GM12878 (cell line): Measurements from ENCODE around the gene PAQR7. TPM values are rescaled to one million over a fixed set of nuclear protein-coding genes. Genes with fewer than 3 reads are reported as not detected.

ENCODE experiments used
- ATAC-seq: fragments of 200-7000 bp; cut with Tn5 transposase; 3 replicates; pipeline ENCODE4 v1.9.1; 2020; ENCODE audit warnings: mild to moderate bottlenecking, moderate library complexity
- BruUV-seq: library from RNA; stranded (reverse); fragments of 400-500 nt; replicated peaks from 2 replicates; lab custom pipeline; 2021; lab: Mats Ljungman, UMichigan
- CTCF ChIA-PET: fragments of 300-600 bp; sonication (Branson Sonifier 250); formaldehyde crosslinking; extraction: SDS; loops from one replicate; lab custom pipeline; 2021; ENCODE audit warnings: inconsistent platforms; lab: Yijun Ruan, JAX
- POLR2A ChIA-PET: fragments of 350-600 bp; formaldehyde crosslinking; extraction: SDS; loops from one replicate; lab custom pipeline; 2021; ENCODE audit warnings: inconsistent platforms; lab: Charles Lee
- RAD21 ChIA-PET: fragments of 300-600 bp; sonication (Branson Sonifier 250); formaldehyde crosslinking; loops from one replicate; lab custom pipeline; 2023; ENCODE audit warnings: antibody characterized with exemption; ENCODE audit not compliant: unreplicated experiment; lab: Charles Lee
- SMC1A ChIA-PET: fragments of 300-600 bp; sonication (Branson Sonifier 250); formaldehyde crosslinking; loops from one replicate; lab custom pipeline; 2023; ENCODE audit not compliant: unreplicated experiment, uncharacterized antibody; lab: Charles Lee
- DNase-seq: peaks from one replicate; pipeline ENCODE4 v3.0.0-alpha.2; 2011; ENCODE audit warnings: low read depth, low spot score
- FAIRE-seq: peaks from 3 replicates; lab custom pipeline; 2011; peaks lifted over from hg19 to GRCh38; lab: Jason Lieb, UNC
- H2AFZ ChIP-seq: 2 replicates; pipeline ENCODE4 v1.6.0; 2011; ENCODE audit warnings: low read depth, low read length, control low read depth; ENCODE audit not compliant: control insufficient read depth
- H3K27ac ChIP-seq: 2 replicates; pipeline ENCODE4 v1.5.1; 2011; ENCODE audit warnings: control low read depth; ENCODE audit not compliant: control insufficient read depth, insufficient read depth
- H3K27me3 ChIP-seq, 2 experiments: replicated peaks in 1 of 2; 2 replicates each; pipeline versions ENCODE4 v1.6.0 to v1.6.1; 2011; ENCODE audit warnings: low read length in 1 of 2; ENCODE audit not compliant: control insufficient read depth in 2 of 2, insufficient read depth in 2 of 2
- H3K36me3 ChIP-seq, 2 experiments: 2 replicates each; pipeline ENCODE4 v1.5.1; 2011; ENCODE audit warnings: low read length in 1 of 2; ENCODE audit not compliant: control insufficient read depth in 2 of 2, insufficient read depth in 2 of 2
- H3K4me1 ChIP-seq: 2 replicates; pipeline ENCODE4 v1.6.1; 2011; ENCODE audit warnings: mild to moderate bottlenecking, low read length, moderate library complexity, mixed read lengths; ENCODE audit not compliant: control insufficient read depth, insufficient read depth
- H3K4me2 ChIP-seq: 2 replicates; pipeline ENCODE4 v1.6.0; 2011; ENCODE audit warnings: control low read depth; ENCODE audit not compliant: control insufficient read depth, insufficient read depth
- H3K4me3 ChIP-seq: fragments of 200-600 bp; sonication (generic); 2 replicates; pipeline ENCODE4 v1.5.1; 2016
- H3K79me2 ChIP-seq: 2 replicates; pipeline ENCODE4 v1.6.0; 2011; ENCODE audit warnings: low read length; ENCODE audit not compliant: control insufficient read depth, insufficient read depth
- H3K9ac ChIP-seq: 2 replicates; pipeline ENCODE4 v1.8.0; 2011; ENCODE audit warnings: low read length, control low read depth, mixed read lengths; ENCODE audit not compliant: control insufficient read depth, insufficient read depth
- H3K9me3 ChIP-seq: replicated peaks from 3 replicates; pipeline ENCODE4 v1.5.1; 2011; ENCODE audit warnings: mild to moderate bottlenecking, low read length; ENCODE audit not compliant: control insufficient read depth, insufficient read depth
- H4K20me1 ChIP-seq: 2 replicates; pipeline ENCODE4 v1.6.0; 2011; ENCODE audit not compliant: control insufficient read depth, insufficient read depth
- EED ChIP-seq: sonication (generic); IDR thresholded peaks from 2 replicates; pipeline ENCODE4 v1.6.1; 2016; ENCODE audit warnings: antibody characterized with exemption, low read depth
- FOS ChIP-seq: IDR thresholded peaks from 3 replicates; pipeline ENCODE4 v1.6.1; 2011; ENCODE audit warnings: borderline replicate concordance; ENCODE audit not compliant: insufficient read length; ENCODE audit errors: extremely low read depth
- NBN ChIP-seq: fragments of 450-650 bp; IDR thresholded peaks from 2 replicates; pipeline ENCODE4 v1.6.1; 2016
- RAD51 ChIP-seq: fragments of 450-650 bp; IDR thresholded peaks from 2 replicates; pipeline ENCODE4 v1.6.1; 2016; ENCODE audit warnings: moderate library complexity, mild to moderate bottlenecking, inconsistent platforms
- RCOR1 ChIP-seq: conservative IDR thresholded peaks from 2 replicates; pipeline ENCODE4 v1.6.1; 2012; ENCODE audit warnings: low read depth, low read length, improper control_type of control experiment
- RELA ChIP-seq: fragments of 450-650 bp; IDR thresholded peaks from 2 replicates; pipeline ENCODE4 v1.8.0; 2014; ENCODE audit warnings: borderline replicate concordance; ENCODE audit not compliant: partially characterized antibody
- SIX5 ChIP-seq: IDR thresholded peaks from 2 replicates; pipeline ENCODE4 v1.6.1; 2011; ENCODE audit warnings: mild to moderate bottlenecking, low read depth, low read length, moderate library complexity; ENCODE audit not compliant: severe bottlenecking
- SMAD5 ChIP-seq: IDR thresholded peaks from 2 replicates; pipeline ENCODE4 v1.6.1; 2016; ENCODE audit warnings: antibody characterized with exemption, low read depth
- WGBS: methylation state at CpG from one replicate; pipeline ENCODE4 v1.1.6; 2016; ENCODE audit warnings: low lambda C conversion rate; ENCODE audit not compliant: insufficient replicate concordance, insufficient coverage; ENCODE audit errors: missing lambda C conversion rate; 5-methylcytosine and 5-hydroxymethylcytosine counted together
- in situ Hi-C: fragments of 300-500 bp; cut with MboI; formaldehyde crosslinking; loops from 9 replicates; pipeline ENCODE4 v1.14.3; 2018; ENCODE audit warnings: mixed read lengths
- intact Hi-C: fragments of 100-400 bp; cut with micrococcal nuclease; formaldehyde crosslinking; loops from one replicate; pipeline ENCODE4 v1.14.2; 2022; ENCODE audit not compliant: unreplicated experiment
- polyA plus RNA-seq, 11 experiments: library from polyadenylated mRNA; depleted of rRNA in 4 of 11; unstranded in 6 of 11; stranded (reverse) in 5 of 11; fragments of >200 nt; fragmentation: Nextera tagmentation in 4 of 11; fragmentation: Illumina TruSeq in 1 of 11; extraction: Ambion mirVana in 4 of 11; extraction: Trizol in 1 of 11; gene quantifications; 1 replicate in 1 of 11; 2 replicates in 10 of 11; pipeline versions ENCODE4 v1.2.1 to v1.2.3, GENCODE V29; 2011 to 2016; ENCODE audit warnings: inconsistent platforms in 2 of 11, missing spikeins in 2 of 11, low read depth in 1 of 11
- total RNA-seq, 4 experiments: library from RNA; depleted of rRNA in 3 of 4; stranded (reverse); fragments of >200 nt in 3 of 4; fragmentation: Illumina TruSeq in 1 of 4; extraction: Trizol in 1 of 4; gene quantifications; 2 replicates each; pipeline versions ENCODE4 v1.2.1 to v1.2.3, GENCODE V29; 2013 to 2021

The PAQR7 gene
- total and polyA plus RNA-seq, 10 of the 15 experiments (the other 5 are each of a cell fraction or from before 2014, with no cell fraction given) = 1.1 to 8.8 (median 5.2) TPM

DNA sequence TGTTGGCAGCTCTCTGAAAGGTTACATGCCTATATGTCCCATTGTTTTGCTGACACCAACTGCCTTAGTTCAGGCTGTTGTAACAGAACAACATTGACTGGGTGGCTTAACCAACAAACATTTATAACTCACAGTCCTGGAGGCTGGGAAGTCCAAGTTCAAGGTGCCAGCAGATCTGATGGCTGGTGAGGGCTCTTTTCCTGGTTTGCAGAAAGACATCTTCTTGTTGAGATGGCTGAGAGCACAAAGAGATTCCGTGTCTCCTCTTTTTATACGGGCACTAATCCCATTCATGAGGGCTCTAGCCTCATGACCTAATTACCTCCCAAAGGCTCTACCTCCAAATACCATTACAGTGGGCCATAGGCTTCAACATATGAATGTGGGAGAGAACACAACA, 41.0 kb upstream of the PAQR7 start:
- no peak overlapping the region for H3K4me3 ChIP-seq
- H3K9ac ChIP-seq = no peak overlapping the region
- BruUV-seq = no TSS peak
- ATAC-seq (no peak), DNase-seq (no peak), FAIRE-seq (no peak)
- CTCF ChIA-PET = no interaction called here
- POLR2A ChIA-PET = interaction anchor here (4.7 kb wide), 1 partner anchor 12 kb away, joined by 22 read pairs; no protein-coding TSS in a partner anchor
- no peaks in the 10 kb centered on the region for H3K4me1 ChIP-seq
- no peaks in the 10 kb centered on the region; a peak in 1 of 4 replicates for H3K27me3 ChIP-seq
- RAD21 ChIA-PET = interaction anchor here (0.9 kb wide), 1 partner anchor 81 kb away, joined by 3 read pairs; the partner anchor contains the start of gene PAFAH2
- TF ChIP-seq EED = no peak
- no peak for TF ChIP-seq SIX5
- no peak for TF ChIP-seq RELA
- TF ChIP-seq RCOR1 = no peak
- no peak for TF ChIP-seq NBN
- no peak for TF ChIP-seq FOS
- no peak for TF ChIP-seq RAD51
- TF ChIP-seq SMAD5 = no peak
- no peaks in the 10 kb centered on the region for H3K9me3 ChIP-seq
- no peaks in the 10 kb centered on the region for H4K20me1 ChIP-seq
- H3K4me2 ChIP-seq = no peak overlapping the region
- in situ Hi-C loops = no loop called here
- no peak overlapping the region for H3K27ac ChIP-seq
- SMC1A ChIA-PET = interaction anchor here (0.9 kb wide), 1 partner anchor 81 kb away, joined by 3 read pairs; the partner anchor contains the start of gene PAFAH2
- H2AFZ ChIP-seq = no peak overlapping the region
- intact Hi-C loops = no loop called here
- H3K79me2 ChIP-seq = no peaks in the 10 kb centered on the region
- WGBS = 71% methylated on average over 2 of the region's 2 CpGs
- H3K36me3 ChIP-seq = no peaks in the 10 kb centered on the region
